CD4-positive, alpha-beta T cell treated with Interleukin-15 for 1 hour (primary cell): ENCODE results near the gene MRPS17.
"Not testable (repeated sequence)": the region's sequence is repeated elsewhere in the genome, so short reads cannot be mapped to it uniquely, and the experiment has no call there.

ENCODE experiments used
- DNase-seq: peaks from one replicate; pipeline ENCODE4 v3.0.0-alpha.2; 2020

MRPS17 gene

DNA sequence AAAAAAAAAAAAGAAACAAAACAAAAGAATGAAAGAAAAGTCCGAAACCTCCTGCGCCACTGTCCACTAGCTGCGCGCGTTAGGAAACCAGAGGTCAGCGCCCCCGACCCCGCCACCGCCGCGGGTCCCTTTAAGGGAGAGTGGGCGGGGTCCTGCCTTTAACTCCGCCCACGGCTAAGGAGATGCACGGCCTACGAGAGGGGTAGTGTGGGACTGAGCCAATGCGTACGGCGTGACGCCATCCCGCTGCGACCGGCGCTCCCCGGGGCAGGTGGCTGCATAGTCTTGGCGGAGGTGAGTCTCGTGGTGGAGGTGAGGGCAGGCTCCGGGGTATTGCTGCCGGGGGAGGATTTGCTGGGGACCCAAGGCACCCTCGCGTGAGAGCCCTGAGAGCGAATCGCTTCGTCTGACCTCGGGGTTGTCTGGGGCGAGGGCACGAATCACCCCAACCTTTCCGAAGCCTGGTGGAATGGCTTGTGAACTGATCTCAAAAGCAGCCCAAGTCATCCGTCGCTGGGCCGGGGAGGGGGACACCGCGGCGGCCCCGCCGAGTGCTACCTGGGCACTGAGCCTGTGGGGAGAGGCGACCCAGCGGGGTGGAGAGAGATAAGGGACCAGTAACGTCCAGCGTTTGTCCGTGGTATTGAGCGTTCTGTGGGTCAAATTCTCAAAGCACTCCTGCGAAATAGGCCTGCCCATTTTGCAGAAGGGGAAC is at the start of gene MRPS17:
MRPS17 (plus strand) TSS at position 241 of the 715 bp plus-strand sequence. CDS start 1,319 bp downstream, outside the sequence.
- peak; percentile 94 for DNase-seq

DNA sequence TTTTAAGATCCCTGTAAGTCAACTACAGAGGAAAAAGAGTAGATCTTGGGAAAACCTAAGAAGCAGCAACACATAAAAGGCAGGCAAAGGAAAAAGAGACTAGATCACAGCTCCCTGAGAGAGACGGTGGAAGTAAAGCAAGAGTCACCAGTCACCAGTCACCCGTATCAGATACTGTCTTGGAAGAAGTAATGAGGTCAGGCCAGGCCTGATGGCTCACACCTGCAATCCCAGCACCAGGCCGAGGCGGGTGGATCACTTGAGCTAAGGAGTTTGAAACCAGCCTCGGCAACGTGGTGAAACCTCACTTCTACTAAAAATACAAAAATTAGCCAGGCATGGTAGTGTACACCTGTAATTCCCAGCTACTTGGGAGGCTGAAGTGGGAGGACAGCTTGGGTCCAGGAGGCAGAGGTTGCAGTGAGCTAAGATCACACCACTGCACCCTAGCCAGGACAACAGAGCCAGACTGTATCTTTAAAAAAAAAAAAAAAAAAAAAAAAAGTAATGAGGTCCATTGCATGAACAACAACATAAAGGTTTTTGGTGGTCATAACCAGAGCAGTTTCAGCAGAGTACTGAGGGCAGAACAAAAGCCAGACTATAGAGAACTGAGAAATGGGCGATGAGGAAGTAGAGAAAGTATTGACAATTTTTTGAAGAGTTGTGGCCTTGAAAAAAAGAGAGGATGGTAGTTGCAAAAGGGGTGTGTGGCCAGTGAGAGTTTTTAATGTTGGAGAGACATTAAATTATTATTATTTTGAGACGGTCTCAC is 47.5 kb upstream of the MRPS17 start:
- no peak for DNase-seq

DNA sequence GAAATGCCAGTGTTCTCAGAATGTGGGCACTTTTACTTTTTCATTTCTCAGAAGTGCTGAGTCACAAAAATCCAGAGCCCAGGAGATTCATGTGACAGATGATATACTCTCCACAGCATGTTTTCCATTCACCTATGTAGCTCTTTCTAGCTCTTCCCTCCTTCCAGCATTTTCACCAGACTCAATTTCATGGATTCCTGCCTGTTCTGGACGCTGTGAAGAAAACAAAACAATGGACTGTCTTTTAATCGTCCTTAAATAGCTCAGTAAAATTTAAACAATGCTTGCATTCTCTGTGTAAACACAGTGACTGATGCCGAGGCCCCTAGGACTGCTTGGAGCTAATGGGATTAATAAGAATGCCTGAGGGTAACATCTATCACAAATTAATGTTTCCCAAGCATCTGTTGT is 38.9 kb upstream of the MRPS17 start:
- no peak for DNase-seq

DNA sequence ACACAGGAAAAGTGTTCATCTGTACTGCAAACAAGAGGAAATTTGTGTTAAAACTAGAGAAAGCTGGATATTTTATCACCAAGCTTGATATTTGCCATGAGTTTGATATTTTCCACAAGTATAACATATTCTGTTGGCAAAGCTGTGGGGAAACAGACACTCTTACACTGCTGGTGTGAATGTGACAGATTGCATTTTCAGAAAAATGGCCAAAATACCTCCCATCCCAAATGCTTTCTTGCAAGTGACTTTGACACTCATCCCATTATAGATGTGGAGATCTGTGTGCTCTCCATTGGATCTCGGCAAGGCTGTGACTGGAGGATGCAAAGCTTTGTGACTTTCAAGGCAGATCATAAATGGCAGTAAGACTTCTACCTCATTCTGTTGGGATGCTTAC is 33.9 kb upstream of the MRPS17 start:
- no peak for DNase-seq

DNA sequence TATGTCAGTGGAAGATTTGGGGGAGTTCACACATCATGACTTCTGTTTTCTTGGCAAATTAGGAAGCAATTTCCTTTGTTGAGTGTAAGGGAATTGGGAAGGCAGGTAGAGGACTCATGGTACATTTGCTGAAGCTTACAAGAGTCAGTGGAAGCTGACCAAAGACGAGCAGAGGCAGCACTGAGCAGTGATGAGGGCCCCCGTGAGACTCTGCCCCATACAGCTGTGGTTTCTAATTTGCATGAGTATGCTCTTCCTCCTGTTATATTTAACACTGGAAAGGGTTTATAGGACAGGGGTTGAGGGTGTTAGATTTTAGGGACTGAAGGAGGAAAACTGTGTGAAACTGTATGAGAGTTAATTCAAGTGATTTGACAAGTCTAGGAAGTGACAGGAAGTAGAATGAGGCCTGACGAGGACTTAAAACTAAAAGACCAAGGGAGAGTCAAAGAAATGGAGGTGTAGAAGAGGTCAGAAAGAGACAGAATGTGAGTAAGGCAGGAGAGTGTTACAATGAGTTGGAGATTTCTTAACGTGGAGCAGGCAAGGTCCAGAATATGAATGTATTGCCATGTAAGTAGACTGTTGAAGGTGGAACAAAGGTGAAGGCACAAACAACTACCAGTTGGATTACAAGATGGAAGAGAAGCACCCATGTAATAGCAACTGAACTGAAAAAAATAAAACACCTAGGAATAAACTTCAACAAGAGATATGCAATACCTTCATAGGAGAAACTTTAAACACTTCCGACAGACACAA is 23.5 kb upstream of the MRPS17 start:
- DNase-seq = no peak

DNA sequence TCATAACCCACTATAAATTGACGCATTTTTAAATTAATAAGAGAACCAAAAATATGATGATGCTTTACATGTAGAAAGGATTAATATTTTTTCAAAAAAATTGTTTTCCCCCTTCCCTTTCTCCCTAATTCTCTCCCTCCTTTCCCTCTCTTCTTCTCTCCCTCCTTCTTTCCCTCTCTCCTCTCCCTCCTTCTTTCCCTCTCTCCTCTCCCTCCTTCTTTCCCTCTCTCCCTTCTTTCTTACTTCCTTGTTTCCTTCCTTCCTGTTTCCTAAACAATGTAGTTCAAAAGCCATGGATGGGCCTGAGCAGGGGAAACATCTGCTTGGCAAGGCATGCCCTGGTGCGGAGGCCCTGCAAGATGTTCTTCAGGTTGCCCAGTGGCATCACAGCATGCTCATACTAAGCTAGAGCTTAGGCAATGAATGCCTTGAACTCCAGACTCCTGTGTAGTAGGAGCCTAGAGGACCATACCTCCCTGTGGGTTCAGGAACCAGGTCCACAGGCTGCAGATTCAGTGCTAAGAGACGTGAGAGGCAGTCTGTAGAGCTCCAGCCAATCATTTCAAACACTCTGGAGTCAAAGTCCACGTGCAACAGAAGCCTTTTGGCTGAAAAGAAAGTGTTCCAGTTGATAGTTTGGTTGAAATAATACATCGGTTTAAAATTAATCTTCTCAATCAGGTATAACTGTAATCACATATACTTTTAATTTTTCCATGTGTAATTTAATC is 20.1 kb upstream of the MRPS17 start:
- no peak for DNase-seq

DNA sequence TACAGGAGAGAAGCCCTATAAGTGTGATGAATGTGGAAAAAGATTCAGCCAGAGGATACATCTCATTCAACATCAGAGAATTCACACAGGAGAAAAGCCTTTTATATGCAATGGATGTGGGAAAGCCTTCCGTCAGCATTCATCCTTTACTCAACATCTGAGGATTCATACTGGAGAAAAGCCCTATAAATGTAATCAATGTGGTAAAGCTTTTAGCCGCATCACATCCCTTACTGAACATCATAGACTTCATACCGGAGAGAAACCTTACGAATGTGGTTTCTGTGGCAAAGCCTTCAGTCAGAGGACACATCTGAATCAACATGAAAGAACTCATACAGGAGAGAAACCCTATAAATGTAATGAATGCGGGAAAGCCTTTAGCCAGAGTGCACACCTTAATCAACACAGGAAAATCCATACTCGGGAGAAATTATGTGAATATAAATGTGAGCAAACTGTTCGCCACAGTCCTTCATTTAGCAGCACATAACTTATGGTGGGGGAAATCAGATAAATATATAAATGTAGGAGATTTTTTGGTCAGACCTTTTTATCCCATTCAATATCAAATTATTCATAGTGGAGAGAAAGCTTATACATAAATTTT is 12.1 kb upstream of the MRPS17 start:
- DNase-seq = no peak

DNA sequence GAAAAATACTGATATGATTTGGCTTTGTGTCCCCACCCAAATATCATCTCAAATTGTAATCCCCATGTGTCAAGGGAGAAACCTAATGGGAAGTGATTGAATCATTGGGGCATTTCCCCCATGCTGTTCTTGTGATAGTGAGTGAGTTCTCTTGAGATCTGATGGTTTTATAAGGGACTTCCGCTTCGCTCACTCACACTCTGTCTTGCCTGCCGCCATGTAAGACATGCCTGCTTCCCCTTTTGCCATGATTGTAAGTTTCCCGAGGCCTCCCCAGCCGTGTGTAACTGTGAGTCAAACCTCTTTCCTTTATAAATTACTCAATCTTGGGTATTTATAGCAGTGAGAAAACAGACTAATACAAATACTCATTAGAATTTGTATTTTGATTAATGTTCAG is 5.1 kb upstream of the MRPS17 start:
- no peak for DNase-seq

DNA sequence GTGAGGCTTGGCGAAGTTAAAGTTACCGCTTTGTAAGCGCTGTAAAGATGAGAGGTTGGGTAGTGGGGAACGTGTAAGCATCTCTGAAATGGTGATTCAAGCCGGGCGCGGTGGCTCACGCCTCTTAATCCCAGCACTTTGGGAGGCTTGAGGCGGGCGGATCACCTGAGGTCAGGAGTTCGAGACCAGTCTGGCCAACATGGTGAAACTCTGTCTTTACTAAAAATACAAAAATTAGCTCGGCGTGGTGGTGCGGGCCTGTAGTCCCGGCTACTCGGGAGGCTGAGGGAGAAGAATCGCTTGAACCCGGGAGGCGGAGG is 635 bp downstream of the MRPS17 start:
- DNase-seq = not testable (repeated sequence)

DNA sequence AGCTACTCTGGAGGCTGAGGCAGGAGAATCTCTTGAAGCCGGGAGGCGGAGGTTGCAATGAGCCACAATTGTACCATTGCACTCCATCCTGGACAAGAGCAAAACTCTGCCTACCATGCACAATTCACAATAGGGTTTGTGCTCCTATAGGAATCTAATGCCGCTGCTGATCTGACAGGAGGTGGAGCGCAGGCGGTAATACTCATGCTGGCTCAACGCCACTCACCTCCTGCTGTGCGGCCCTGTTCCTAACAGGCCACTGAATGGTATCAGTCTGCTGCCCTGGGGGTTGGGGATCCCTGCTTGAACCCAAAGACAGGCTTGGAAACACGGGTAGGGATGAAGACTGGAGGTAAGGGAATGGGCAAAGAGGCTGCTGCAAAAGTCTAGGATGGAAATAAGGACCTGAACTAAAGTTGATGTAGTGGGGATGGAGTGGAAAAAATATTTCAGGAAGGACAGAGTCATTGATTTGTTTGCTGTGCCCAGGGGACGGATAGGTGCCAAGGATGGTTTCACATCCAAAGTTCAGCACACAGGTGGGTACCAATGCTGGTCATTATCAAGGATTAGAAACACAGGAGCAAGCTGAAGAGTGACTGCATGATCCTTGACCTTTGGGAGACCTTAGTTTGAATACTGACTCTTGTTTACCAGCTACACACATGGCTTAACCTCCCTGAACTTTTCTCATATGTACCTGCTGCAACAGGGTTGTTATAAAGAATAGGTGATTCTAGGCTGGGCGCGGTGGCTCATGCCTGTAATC is 2.2 kb downstream of the MRPS17 start:
- no peak for DNase-seq

DNA sequence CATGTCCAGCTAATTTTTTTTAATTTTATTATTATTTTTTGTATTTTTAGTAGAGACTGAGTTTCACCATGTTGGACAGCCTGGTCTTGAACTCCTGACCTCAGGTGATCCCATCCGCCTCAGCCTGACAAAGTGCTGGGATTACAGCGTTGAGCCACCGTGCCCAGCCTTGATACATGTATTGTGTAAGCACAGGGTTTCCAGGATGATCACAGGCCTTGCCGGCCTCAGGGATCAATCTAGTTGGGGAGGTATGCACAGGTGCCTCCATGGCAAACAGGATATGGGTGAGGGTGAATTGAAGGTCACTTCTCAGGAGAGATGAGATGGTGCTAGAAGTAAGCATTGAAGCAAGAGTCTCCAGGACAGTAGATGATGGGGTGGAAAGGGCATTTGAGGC is 5.5 kb downstream of the MRPS17 start:
- no peak for DNase-seq

DNA sequence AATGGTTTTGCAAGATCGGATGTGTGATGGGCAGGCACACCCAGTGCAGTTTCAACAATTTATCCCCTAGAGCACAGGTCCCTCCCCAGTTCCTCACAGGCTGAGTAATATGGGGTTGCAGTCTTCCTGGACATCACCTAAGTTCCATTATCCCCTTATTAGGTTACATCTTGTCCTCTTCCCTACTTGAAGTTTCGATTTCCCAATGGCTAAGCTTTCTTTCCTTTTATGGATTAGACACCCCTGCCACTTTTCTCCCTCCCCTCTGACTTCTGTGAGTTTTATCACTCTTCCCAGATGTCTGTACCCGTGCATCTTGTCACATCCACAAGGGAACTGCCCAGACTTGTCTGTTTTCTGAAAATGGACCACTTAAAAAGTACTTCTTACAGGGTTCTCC is 10.3 kb downstream of the MRPS17 start:
- DNase-seq = no peak

DNA sequence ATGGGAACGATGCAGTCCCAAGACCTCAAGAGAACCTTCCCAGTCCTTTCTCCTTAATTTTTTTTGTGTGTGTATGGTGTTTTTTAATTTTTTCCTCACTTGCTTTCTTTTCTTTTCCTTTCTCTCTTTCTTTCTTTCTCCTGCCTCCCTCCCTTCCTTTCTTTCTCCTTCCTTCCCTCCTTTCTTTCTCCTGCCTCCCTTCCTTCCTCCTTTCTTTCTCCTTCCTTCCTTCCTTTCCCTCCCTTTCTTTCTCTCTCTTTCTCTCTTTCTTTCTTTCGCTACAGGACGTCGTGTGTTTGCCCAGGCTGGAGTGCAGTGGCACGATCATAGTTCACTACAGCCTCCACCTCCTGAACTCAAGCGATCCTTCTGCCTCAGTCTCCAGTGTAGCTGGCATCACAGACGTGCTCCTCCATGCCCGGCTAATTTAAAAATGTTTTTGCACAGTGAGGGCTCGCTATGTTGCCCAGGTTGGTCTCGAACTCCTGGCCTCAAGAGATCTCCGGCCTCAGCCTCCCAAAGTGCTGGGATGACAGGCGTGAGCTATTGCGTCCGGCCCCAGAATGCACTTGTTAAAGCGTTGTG is 12.0 kb downstream of the MRPS17 start:
- DNase-seq = no peak

DNA sequence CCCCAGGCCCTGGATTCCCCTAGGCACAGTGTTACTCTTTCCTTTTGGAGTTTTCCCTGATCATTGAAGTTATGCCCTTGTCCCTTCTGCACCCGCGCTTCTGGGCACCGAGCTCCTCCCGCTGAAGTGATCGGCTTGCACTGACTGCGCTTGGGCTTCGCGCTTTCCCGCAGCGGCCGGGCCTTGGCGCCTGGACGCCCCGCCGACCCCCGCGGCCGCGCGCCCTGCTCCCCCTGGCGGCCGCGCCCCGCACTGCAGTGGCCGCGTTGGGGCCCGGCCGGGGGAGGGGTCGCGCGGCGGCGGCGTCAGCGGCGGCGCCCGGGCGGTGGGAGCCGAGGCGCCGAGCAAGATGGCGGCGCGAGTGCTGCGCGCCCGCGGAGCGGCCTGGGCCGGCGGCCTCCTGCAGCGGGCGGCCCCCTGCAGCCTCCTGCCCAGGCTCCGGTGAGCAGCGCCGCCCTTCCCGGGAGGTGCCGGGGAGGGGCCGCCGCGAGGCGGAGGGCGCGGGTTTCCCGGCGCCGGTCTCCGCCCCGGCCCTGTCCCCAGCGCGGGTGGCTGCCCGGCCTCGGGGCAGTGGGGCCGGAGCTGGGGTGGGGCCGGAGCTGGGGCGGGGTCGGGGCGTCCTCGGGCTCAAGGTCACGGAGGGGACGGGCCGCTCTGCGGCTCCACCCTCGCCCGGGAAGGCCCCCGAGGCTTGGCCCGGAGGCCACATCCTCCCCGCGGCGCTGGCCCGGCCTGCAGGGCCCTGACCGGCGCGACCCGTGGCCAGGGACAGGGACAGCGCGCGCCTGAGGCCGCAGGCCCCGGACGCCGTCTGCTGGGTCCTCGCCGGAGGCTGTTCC is 12.8 kb downstream of the MRPS17 start, which contains the start of gene NIPSNAP2:
NIPSNAP2 (plus strand) TSS at position 325 of the 839 bp plus-strand sequence; CDS start at position 350, 25 bp downstream.
- peak; percentile 68 for DNase-seq

DNA sequence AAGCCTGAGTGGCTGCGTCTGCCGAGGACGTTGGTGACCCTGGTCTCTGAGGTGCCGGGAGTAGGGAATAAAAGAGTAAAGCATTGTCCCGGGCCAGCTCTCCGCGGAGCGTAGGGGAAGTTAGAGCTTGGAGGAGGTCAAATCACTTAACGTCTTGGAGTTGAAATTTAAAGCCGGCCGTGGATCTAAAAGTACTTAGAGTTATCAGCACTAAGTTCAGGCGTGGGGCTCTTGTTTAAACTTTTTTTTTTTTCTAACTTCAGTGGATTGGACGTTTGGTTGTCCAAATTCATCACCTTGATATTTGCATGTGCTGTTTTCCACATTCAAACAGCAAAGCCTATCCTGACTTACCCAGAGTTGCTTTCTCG is 13.4 kb downstream of the MRPS17 start:
- DNase-seq = no peak

DNA sequence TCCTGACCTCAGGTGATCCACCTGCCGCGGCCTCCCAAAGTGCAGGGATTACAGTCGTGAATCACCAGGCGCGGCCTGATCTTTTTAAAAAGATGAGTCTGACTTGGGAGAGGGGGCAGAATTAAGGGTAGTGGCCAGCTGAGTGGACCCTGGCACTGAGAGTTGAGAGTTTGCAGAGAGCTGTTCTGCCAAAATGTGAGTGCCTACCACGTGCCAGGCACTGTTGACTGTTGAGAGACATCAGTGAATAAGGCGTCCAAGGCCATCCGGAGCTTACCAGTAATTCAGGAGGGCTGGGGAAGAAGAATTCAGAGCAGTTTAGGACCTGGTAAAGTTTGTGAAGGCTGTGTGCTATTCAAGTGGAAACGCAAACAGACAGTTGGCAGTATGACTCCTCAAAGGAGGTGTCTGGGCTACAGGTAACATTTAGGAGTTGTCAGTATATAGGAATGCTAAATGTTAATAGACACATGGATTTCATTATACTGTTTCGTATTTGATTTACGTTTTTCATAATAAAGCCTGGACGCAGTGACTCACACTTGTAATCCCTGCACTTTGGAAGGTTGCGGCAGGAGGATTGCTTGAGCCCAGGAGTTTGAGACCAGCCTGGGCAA is 14.2 kb downstream of the MRPS17 start:
- no peak for DNase-seq

DNA sequence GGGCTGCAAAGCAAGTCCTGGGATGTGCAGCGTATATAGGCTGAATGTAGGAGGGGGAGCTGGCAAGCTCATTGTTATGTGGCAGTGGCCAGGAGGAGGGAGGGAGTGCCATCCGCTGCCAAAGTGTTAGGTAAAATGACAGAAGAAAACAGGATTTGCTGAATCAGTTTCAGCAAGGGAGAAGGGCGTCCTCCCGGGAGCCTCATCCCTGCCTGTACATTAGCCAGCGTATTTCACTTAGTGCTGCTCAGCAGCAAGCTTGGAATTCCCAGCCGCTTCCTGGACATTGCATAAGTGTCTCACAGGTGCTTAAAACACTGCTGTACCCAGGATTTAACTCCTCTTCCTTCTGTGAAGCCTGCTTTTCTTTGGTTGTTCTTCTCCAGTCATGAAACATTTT is 15.2 kb downstream of the MRPS17 start:
- no peak for DNase-seq

DNA sequence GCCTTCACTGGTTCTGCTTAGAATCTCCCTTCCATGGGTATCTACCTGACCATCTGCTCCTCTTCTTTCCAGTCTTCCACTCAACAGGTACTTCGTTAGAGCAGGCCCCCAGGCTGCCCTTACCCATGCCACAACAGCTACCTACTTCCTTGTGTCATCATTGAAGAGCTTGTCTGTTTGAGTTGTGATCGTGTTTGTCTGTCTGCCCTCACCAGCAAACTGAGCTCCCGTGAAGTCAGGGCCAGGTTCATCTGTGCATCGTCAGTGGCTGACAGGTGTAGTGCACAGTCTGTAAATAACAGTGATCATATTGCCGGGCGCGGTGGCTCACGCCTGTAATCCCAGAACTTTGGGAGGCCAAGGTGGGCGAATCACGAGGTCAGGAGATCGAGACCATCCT is 17.7 kb downstream of the MRPS17 start:
- no peak for DNase-seq

DNA sequence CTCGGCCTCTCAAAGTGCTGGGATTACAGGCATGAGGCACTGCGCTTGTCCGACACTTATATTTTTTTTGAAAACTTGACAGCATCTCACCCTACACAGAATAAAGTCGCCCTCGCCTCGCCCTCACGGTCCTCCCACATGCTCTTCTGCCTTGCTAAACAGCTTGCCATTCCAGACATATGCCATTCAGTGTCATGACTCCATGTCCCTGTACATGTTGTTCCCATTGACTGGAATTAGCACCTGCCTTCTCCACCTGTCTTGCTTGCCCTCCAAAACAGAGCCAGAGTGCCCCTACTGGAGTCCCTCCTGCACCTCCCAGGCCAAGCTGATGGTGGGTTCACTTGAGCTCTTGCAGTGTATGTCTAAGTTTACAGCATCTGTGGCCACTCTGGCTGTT is 18.9 kb downstream of the MRPS17 start:
- no peak for DNase-seq

DNA sequence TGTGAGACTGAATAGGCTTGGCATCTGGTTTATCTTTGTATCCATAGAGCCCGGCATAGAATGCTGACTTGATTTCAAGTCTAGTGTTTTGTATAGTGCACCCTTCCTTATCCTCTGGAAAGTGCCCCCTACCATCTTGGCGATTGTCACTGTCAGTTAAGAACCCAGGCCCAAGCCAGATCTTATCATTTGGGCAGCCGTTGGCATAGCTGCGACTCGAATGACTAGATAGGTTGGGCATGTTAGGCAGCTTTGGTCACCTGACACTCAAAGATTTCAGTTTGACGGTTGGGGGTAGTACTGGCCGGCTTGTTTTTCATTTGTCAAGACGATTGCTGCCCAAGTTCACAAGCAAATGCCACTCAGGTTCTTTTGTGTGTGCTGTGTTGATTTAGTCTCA is 19.3 kb downstream of the MRPS17 start:
- DNase-seq = no peak
